ENCODE results near the gene AKR1D1.

AKR1D1 gene

DNA sequence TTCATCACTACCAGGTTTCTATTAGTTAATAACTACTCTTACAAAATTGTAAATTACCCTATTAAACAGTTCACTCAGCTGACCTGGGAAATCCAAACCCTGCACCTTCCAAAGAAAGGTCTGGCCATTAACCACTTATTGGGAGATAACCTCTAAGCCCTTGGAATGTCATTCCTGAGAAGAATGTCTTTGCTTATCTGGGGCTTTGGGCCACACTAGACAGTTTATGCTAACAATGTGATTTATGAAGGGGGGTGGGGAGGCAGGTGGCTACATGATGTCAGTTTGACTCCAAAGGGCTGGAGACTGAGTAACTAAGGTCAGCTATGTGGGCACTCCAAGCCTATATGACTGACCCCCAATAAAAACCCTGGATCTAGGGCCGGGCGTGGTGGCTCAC, 50.7 kb downstream of the AKR1D1 start:
- H3K4me1 ChIP-seq = no peaks in the 10 kb centered on the region
- no peaks in the 10 kb centered on the region for H3K79me2 ChIP-seq
- H2AFZ ChIP-seq = no peak overlapping the region
- H3K9me3 ChIP-seq (ENCODE audit: control insufficient read depth, low read length) = no peaks in the 10 kb centered on the region
- no peak overlapping the region for H3K9ac ChIP-seq
- no peak overlapping the region for H3K27ac ChIP-seq
- no peaks in the 10 kb centered on the region for H3K27me3 ChIP-seq (ENCODE audit: control insufficient read depth, insufficient read depth, low read length)
- H3K4me3 ChIP-seq (ENCODE audit: low read depth, low read length) = no peak overlapping the region
- no peaks in the 10 kb centered on the region for H3K36me3 ChIP-seq (ENCODE audit: control insufficient read depth, insufficient read depth, low read length)
- TF ChIP-seq, protein P1, sequence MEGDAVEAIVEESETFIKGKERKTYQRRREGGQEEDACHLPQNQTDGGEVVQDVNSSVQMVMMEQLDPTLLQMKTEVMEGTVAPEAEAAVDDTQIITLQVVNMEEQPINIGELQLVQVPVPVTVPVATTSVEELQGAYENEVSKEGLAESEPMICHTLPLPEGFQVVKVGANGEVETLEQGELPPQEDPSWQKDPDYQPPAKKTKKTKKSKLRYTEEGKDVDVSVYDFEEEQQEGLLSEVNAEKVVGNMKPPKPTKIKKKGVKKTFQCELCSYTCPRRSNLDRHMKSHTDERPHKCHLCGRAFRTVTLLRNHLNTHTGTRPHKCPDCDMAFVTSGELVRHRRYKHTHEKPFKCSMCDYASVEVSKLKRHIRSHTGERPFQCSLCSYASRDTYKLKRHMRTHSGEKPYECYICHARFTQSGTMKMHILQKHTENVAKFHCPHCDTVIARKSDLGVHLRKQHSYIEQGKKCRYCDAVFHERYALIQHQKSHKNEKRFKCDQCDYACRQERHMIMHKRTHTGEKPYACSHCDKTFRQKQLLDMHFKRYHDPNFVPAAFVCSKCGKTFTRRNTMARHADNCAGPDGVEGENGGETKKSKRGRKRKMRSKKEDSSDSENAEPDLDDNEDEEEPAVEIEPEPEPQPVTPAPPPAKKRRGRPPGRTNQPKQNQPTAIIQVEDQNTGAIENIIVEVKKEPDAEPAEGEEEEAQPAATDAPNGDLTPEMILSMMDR (IDR thresholded peaks at IDR 0.05) = no peak
- no peak overlapping the region for H3K4me2 ChIP-seq (ENCODE audit: low read length)

DNA sequence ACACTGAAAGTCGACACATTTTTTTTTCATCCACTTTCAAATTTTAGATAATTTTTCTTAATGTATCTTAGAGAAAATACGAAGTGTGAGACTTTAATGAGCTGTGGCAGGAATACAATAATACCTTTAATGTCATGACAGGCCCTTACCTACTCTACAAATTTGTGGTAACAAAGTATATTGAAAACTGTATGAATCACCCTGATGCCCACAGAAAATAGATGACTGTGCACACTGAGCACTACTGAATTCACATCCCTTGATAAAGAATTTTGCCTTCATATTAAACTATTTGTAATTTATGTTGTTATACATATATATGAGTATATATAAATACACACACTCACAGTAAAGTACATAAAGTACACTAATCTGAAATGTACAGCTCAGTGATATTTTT, 51.7 kb downstream of the AKR1D1 start:
- H2AFZ ChIP-seq = no peak overlapping the region
- no peak overlapping the region for H3K9ac ChIP-seq
- H3K79me2 ChIP-seq = no peaks in the 10 kb centered on the region
- no peaks in the 10 kb centered on the region for H3K9me3 ChIP-seq (ENCODE audit: control insufficient read depth, low read length)
- no peaks in the 10 kb centered on the region for H3K4me1 ChIP-seq
- H3K36me3 ChIP-seq (ENCODE audit: control insufficient read depth, insufficient read depth, low read length) = no peaks in the 10 kb centered on the region
- no peak overlapping the region for H3K27ac ChIP-seq
- TF ChIP-seq, protein P1 (IDR thresholded peaks at IDR 0.05) = no peak
- no peaks in the 10 kb centered on the region for H3K27me3 ChIP-seq (ENCODE audit: control insufficient read depth, insufficient read depth, low read length)
- H3K4me3 ChIP-seq (ENCODE audit: low read depth, low read length) = no peak overlapping the region
- no peak overlapping the region for H3K4me2 ChIP-seq (ENCODE audit: low read length)

DNA sequence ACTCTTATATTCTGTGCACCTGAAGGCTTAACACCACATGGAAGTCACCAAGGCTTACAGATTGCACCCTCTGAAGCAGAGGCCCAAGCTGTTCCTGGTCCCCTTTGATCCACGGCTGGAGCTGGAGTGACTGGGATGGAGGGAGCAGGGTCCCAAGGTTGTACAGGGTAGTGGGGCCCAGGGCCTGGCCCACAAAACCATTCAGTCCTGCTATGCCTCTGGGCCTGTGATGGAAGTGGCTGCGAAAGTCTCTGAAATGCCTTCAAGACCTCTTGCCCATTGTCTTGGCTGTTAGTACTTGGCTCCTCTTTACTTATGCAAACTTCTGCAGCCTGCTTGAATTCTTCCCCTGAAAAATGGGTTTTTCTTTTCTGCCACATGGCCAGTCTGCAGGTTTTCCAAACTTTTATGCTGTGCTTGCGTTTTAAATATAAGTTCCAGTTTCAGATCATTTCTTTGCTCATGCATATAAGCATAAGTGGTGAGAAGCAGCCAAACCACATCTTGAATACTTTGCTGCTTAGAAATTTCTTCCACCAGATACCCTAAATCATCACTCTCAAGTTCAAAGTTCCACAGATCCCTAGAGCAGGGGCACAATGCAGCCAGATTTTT, 53.4 kb downstream of the AKR1D1 start:
- H2AFZ ChIP-seq = no peak overlapping the region
- no peaks in the 10 kb centered on the region for H3K27me3 ChIP-seq (ENCODE audit: control insufficient read depth, insufficient read depth, low read length)
- no peak overlapping the region for H3K4me3 ChIP-seq (ENCODE audit: low read depth, low read length)
- no peaks in the 10 kb centered on the region for H3K36me3 ChIP-seq (ENCODE audit: control insufficient read depth, insufficient read depth, low read length)
- H3K27ac ChIP-seq = no peak overlapping the region
- H3K4me1 ChIP-seq = no peaks in the 10 kb centered on the region
- H3K9me3 ChIP-seq (ENCODE audit: control insufficient read depth, low read length) = no peaks in the 10 kb centered on the region
- H3K4me2 ChIP-seq (ENCODE audit: low read length) = no peak overlapping the region
- no peak overlapping the region for H3K9ac ChIP-seq
- H3K79me2 ChIP-seq = no peaks in the 10 kb centered on the region
- TF ChIP-seq, protein P1 (IDR thresholded peaks at IDR 0.05) = no peak

DNA sequence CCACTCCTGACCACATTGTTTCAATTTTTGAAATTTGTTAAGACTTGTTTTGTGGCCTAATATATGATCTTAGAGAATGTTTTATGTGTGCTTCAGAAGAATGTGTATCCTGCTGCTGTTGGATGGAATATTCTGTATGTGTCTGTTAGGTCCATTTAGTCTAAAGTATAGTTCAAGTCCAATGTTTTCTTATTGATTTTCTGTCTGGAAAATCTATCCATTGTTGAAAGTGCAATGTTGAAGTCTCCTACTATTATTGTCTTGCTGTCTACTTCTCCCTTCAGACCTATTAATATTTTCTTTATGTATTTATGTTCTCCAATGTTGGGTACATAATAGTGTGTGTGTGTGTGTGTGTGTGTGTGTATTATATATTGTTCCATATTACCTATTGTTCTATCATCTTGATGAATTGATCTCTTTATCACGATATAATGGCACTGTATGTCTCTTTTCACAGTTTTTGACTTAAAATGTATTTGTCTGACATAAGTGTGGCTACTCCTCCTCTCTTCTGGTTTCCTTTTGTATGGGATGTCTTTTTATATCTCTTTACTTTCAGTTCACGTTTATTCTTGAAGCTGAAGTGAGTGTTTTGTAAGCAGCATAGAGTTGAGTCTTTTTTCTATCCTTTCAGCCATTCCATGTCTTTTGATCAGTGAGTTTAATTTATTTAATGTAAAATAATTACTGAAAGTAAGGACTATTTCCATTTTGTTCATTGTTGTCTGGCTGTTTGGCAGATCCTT, 61.3 kb downstream of the AKR1D1 start:
- no peaks in the 10 kb centered on the region for H3K4me1 ChIP-seq
- no peaks in the 10 kb centered on the region for H3K36me3 ChIP-seq (ENCODE audit: control insufficient read depth, insufficient read depth, low read length)
- no peaks in the 10 kb centered on the region for H3K9me3 ChIP-seq (ENCODE audit: control insufficient read depth, low read length)
- H2AFZ ChIP-seq = no peak overlapping the region
- H3K27ac ChIP-seq = no peak overlapping the region
- H3K4me2 ChIP-seq (ENCODE audit: low read length) = no peak overlapping the region
- no peaks in the 10 kb centered on the region for H3K27me3 ChIP-seq (ENCODE audit: control insufficient read depth, insufficient read depth, low read length)
- no peak overlapping the region for H3K4me3 ChIP-seq (ENCODE audit: low read depth, low read length)
- TF ChIP-seq, protein P1 (IDR thresholded peaks at IDR 0.05) = no peak
- H3K9ac ChIP-seq = no peak overlapping the region
- H3K79me2 ChIP-seq = no peaks in the 10 kb centered on the region

DNA sequence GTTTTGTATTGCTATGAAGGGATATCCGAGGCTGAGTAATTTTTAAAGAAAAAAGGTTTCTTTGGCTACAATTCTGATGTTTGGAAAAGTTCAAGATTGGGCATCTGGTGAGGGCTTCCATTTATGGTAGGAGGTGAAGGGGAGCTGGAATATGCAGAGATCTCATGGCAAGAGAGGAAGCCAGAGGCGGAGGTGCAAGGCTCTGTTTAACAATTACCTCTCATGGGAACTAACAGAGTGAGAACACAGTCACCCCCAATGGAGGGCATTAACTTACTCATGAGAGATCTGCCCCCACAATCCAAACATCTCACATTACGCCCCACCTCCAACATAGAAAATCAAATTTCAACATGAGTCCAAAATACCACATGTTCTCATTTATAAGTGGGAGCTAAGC, 62.0 kb downstream of the AKR1D1 start:
- Histone ChIP-seq H3K27me3 (ENCODE audit: control insufficient read depth, insufficient read depth, low read length) (no peaks in the 10 kb centered on the region), H2AFZ (no peak overlapping the region), H3K36me3 (ENCODE audit: control insufficient read depth, insufficient read depth, low read length) (no peaks in the 10 kb centered on the region), H3K4me3 (ENCODE audit: low read depth, low read length) (no peak overlapping the region), H3K4me2 (ENCODE audit: low read length) (no peak overlapping the region), H3K9ac (no peak overlapping the region), H3K79me2 (no peaks in the 10 kb centered on the region), H3K9me3 (ENCODE audit: control insufficient read depth, low read length) (no peaks in the 10 kb centered on the region), H3K27ac (no peak overlapping the region), H3K4me1 (no peaks in the 10 kb centered on the region)
- TF ChIP-seq, protein P1 (IDR thresholded peaks at IDR 0.05) = no peak
